CD4-positive, alpha-beta memory T cell (primary cell): ENCODE measurements around the gene ACACA. TPM values are rescaled to one million over a fixed set of nuclear protein-coding genes. Genes with fewer than 3 reads are reported as not detected.

Experiments
- CTCF ChIA-PET: fragments of 350-600 bp; sonication (Branson Sonifier 250); formaldehyde crosslinking; loops from one replicate; lab custom pipeline; 2021; ENCODE audit warnings: inconsistent platforms; ENCODE audit not compliant: partially characterized antibody; lab: Charles Lee
- POLR2A ChIA-PET: fragments of 350-600 bp; sonication (Branson Sonifier 250); formaldehyde crosslinking; loops from one replicate; lab custom pipeline; 2021; ENCODE audit not compliant: partially characterized antibody; lab: Charles Lee
- DNase-seq, 5 donors: peaks; one replicate each; pipeline versions ENCODE4 v3.0.0 to v3.0.0-alpha.2; 2020 to 2022; ENCODE audit warnings: mixed read lengths in 1 of 5
- H3K27ac ChIP-seq: one replicate; pipeline ENCODE4 v1.7.0; 2013; ENCODE audit warnings: low read depth, low read length
- H3K27me3 ChIP-seq: 2 replicates; pipeline ENCODE4 v1.7.0; 2013; ENCODE audit warnings: mild to moderate bottlenecking, low read length, moderate library complexity; ENCODE audit not compliant: insufficient read depth
- H3K36me3 ChIP-seq: 2 replicates; pipeline ENCODE4 v1.7.0; 2013; ENCODE audit warnings: mild to moderate bottlenecking, low read length, moderate library complexity; ENCODE audit not compliant: insufficient read depth
- H3K4me1 ChIP-seq: 2 replicates; pipeline ENCODE4 v1.7.0; 2013; ENCODE audit warnings: mild to moderate bottlenecking, low read length, moderate library complexity; ENCODE audit not compliant: insufficient read depth
- H3K4me3 ChIP-seq, 2 donors: one replicate each; pipeline ENCODE4 v1.7.0; 2013; ENCODE audit warnings: low read length in 2 of 2, mild to moderate bottlenecking in 1 of 2
- H3K9me3 ChIP-seq, 2 donors: one replicate each; pipeline ENCODE4 v1.7.0; 2013; ENCODE audit warnings: low read length in 2 of 2, control low read depth in 1 of 2; ENCODE audit not compliant: control insufficient read depth in 1 of 2
- H3K27ac Mint-ChIP-seq, 7 donors: one replicate each; pipeline ENCODE4 v1.8.0; 2020 to 2021; ENCODE audit warnings: mixed read lengths in 7 of 7, mild to moderate bottlenecking in 6 of 7, inconsistent platforms in 3 of 7, moderate library complexity in 3 of 7
- H3K27me3 Mint-ChIP-seq, 2 donors: one replicate each; pipeline ENCODE4 v1.8.0; 2020 to 2021; ENCODE audit warnings: mixed read lengths in 2 of 2
- H3K36me3 Mint-ChIP-seq, 2 donors: one replicate each; pipeline ENCODE4 v1.8.0; 2020 to 2021; ENCODE audit warnings: mixed read lengths in 2 of 2, inconsistent platforms in 1 of 2, mild to moderate bottlenecking in 1 of 2
- H3K4me1 Mint-ChIP-seq, 4 donors: one replicate each; pipeline ENCODE4 v1.8.0; 2020 to 2021; ENCODE audit warnings: mixed read lengths in 4 of 4, mild to moderate bottlenecking in 1 of 4
- H3K4me3 Mint-ChIP-seq, 8 donors: one replicate each; pipeline ENCODE4 v1.8.0; 2020 to 2021; ENCODE audit warnings: mixed read lengths in 8 of 8, mild to moderate bottlenecking in 7 of 8, moderate library complexity in 6 of 8, inconsistent platforms in 3 of 8
- H3K9me3 Mint-ChIP-seq, 8 donors: one replicate each; pipeline ENCODE4 v1.8.0; 2020 to 2021; ENCODE audit warnings: mixed read lengths in 8 of 8, mild to moderate bottlenecking in 5 of 8, inconsistent platforms in 3 of 8, moderate library complexity in 1 of 8
- intact Hi-C: fragments of 100-400 bp; cut with micrococcal nuclease; formaldehyde crosslinking; loops from one replicate; pipeline ENCODE4 v1.15.1; 2023
- polyA plus RNA-seq, 2 donors: library from polyadenylated mRNA; unstranded; fragments of 300-500 nt; fragmentation: Illumina TruSeq; gene quantifications; one replicate each; pipeline ENCODE4 v1.2.3, GENCODE V29; 2021
- total RNA-seq, 2 experiments: library from RNA; stranded (reverse); gene quantifications; one replicate each; pipeline ENCODE4 v1.2.3, GENCODE V29; 2021

Gene ACACA
- total and polyA plus RNA-seq, 4 experiments from 2014 or later: 4.8 to 15.2 (median 10.1) TPM

DNA sequence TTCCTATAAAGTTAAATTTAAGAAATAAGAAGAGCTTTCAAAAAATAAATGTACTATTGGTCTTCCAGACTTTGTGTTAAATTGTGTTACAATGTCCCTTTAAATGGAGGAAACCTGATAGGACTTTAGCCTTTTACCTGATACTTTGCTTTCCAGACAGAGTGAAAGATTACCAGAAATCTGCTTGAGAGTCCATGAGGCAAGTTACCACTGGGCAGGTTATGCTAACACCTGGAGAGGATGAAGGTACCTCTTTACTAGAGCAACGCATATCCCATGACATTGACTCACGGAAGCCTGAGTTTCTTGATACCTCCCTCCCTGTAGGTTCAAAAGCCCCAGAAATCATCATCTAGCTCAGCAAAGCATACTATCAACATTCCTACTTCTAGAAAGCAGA, 174.7 kb downstream of the ACACA start:
- H3K4me3 Mint-ChIP-seq: no peak overlapping the region
- Histone ChIP-seq H3K4me1 (no peaks in the 10 kb centered on the region), H3K9me3 (no peaks in the 10 kb centered on the region), H3K27me3 (no peaks in the 10 kb centered on the region), H3K27ac (no peak overlapping the region), H3K36me3 (no peaks in the 10 kb centered on the region), H3K4me3 (no peak overlapping the region)
- H3K9me3 Mint-ChIP-seq: no peaks in the 10 kb centered on the region
- H3K36me3 Mint-ChIP-seq: peaks cover 27 to 28% of the 10 kb centered on the region in 2 donors
- intact Hi-C loops: no loop called here
- ChIA-PET CTCF (interaction anchor here (1.2 to 1.8 kb wide), 3 partner anchors 8 to 246 kb away, joined by 4 read pairs; no protein-coding TSS in a partner anchor), POLR2A (no interaction called here)
- H3K4me1 Mint-ChIP-seq: no peaks in the 10 kb centered on the region
- no peak for DNase-seq
- H3K27ac Mint-ChIP-seq: peak overlapping the region in 1 of 7 donors; percentile 42
- no peaks in the 10 kb centered on the region for H3K27me3 Mint-ChIP-seq

DNA sequence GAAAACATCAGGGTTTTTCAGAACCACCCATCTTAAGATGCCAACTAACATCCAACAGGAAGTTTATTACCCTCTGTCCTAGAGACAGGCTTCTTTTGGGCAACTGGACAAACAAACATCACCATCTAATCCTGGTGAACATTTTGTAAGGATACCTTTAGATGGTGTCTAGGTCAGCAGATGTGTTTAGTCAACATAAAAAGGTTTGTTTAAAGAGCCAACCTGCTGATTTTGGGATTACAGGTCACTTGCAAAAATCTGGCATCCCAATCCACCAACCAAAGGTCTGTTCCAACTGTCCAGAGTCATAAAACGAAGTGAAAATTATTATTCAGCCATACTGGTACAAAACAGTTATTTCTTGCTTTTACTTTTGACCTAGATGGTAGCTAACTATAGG, 176.0 kb downstream of the ACACA start:
- H3K4me3 ChIP-seq: no peak overlapping the region
- H3K27me3 Mint-ChIP-seq: no peaks in the 10 kb centered on the region
- H3K36me3 Mint-ChIP-seq: peaks cover 27 to 32% of the 10 kb centered on the region in 2 donors

DNA sequence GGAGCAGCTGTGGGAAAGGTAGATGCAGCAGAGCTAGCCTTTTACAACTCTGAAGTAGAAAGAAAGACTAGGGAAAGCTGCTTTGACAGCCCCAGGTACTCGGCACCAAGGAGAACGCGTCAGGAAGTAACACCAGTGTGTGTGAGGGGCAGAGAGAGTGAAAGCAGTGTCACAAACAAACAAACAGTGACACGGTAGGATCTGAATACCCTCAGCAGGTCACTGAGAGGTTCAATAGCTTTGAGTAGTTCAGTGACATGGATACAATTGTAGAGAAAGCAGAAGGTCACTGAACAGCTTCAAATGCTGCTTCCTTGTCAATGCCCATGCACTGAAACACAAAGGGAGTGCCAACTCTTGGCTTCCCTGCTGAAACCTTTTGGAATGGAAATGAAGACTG, 181.2 kb downstream of the ACACA start:
- intact Hi-C loops: no loop called here
- H3K9me3 Mint-ChIP-seq: no peaks in the 10 kb centered on the region
- POLR2A ChIA-PET: no interaction called here
- H3K4me3 Mint-ChIP-seq: no peak overlapping the region
- no peaks in the 10 kb centered on the region for H3K4me1 ChIP-seq
- H3K4me3 ChIP-seq: no peak overlapping the region
- no peak overlapping the region for H3K27ac ChIP-seq
- no peaks in the 10 kb centered on the region for H3K4me1 Mint-ChIP-seq
- H3K27me3 Mint-ChIP-seq: no peaks in the 10 kb centered on the region
- H3K36me3 ChIP-seq: no peaks in the 10 kb centered on the region
- H3K9me3 ChIP-seq: no peaks in the 10 kb centered on the region
- H3K27me3 ChIP-seq: no peaks in the 10 kb centered on the region
- DNase-seq: no peak
- CTCF ChIA-PET: no interaction called here
- peaks cover 17 to 34% of the 10 kb centered on the region in 2 donors for H3K36me3 Mint-ChIP-seq
- H3K27ac Mint-ChIP-seq: no peak overlapping the region

More for the DNA sequence above, 176.0 kb downstream of the ACACA start:
- no peaks in the 10 kb centered on the region for H3K4me1 ChIP-seq
- ChIA-PET CTCF (interaction anchor here (1.8 kb wide), 1 partner anchor 245 kb away, joined by 4 read pairs; no protein-coding TSS in a partner anchor), POLR2A (no interaction called here)
- no peaks in the 10 kb centered on the region for H3K9me3 Mint-ChIP-seq
- H3K4me1 Mint-ChIP-seq: no peaks in the 10 kb centered on the region
- H3K27ac Mint-ChIP-seq: no peak overlapping the region
- no peak overlapping the region for H3K4me3 Mint-ChIP-seq
- DNase-seq: no peak
- no peaks in the 10 kb centered on the region for H3K9me3 ChIP-seq
- no peak overlapping the region for H3K27ac ChIP-seq
- H3K36me3 ChIP-seq: no peaks in the 10 kb centered on the region
- H3K27me3 ChIP-seq: no peaks in the 10 kb centered on the region
- intact Hi-C loops: no loop called here

DNA sequence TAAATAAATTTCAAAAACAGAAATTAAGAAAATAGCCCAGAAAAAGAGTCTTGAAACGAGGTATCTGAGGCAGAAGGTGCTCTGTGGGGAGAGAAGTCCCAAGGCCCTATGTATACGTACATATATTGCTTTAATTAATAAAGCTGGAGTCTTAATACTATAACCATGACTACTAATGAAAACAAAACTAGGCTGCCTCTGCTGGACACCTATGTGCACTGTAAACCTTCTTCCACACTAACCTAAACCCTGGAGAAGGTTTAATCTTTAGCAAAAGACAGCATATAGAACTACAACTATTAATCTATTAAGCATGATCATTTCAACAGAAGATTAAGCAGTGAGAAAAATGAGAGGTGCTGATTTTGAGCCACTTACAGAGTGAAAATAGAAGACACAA, 184.8 kb downstream of the ACACA start:
- Histone ChIP-seq H3K4me3 (no peak overlapping the region), H3K27ac (no peak overlapping the region), H3K9me3 (no peaks in the 10 kb centered on the region), H3K27me3 (no peaks in the 10 kb centered on the region), H3K4me1 (no peaks in the 10 kb centered on the region), H3K36me3 (peaks cover 5% of the 10 kb centered on the region)
- Mint-ChIP-seq H3K4me3 (no peak overlapping the region), H3K27ac (no peak overlapping the region), H3K27me3 (no peaks in the 10 kb centered on the region), H3K4me1 (no peaks in the 10 kb centered on the region), H3K9me3 (no peaks in the 10 kb centered on the region), H3K36me3 (peaks cover 19 to 36% of the 10 kb centered on the region in 2 donors)
- CTCF ChIA-PET: interaction anchor here (0.9 kb wide), 1 partner anchor 15 kb away, joined by 3 read pairs; no protein-coding TSS in a partner anchor
- intact Hi-C loops: no loop called here
- no peak for DNase-seq
- POLR2A ChIA-PET: no interaction called here

DNA sequence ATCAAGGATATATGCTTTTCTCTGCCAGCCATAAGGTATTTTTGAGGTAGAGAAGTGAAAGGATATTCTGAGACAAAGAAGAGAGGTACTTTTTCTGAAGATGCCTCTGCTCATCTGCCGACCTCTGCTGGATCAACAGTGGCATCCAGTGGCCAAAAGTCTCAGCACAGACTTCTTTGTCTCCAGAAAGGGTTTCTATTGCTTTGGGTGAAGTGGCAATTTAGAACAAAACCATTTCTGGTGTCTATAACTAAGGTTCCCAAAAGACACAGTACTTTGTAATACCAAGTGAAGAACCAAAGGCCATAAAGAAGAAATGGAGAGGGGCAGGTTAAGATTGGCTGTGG, 186.1 kb downstream of the ACACA start:
- Histone ChIP-seq H3K4me3 (no peak overlapping the region), H3K4me1 (no peaks in the 10 kb centered on the region), H3K9me3 (no peaks in the 10 kb centered on the region), H3K36me3 (peaks cover 5% of the 10 kb centered on the region), H3K27ac (no peak overlapping the region), H3K27me3 (no peaks in the 10 kb centered on the region)
- no peaks in the 10 kb centered on the region for H3K4me1 Mint-ChIP-seq
- peak overlapping the region in 2 of 7 donors; percentile 14 to 38 for H3K27ac Mint-ChIP-seq
- H3K9me3 Mint-ChIP-seq: no peaks in the 10 kb centered on the region
- POLR2A ChIA-PET: no interaction called here
- H3K4me3 Mint-ChIP-seq: no peak overlapping the region
- H3K27me3 Mint-ChIP-seq: no peaks in the 10 kb centered on the region
- H3K36me3 Mint-ChIP-seq: peaks cover 22 to 30% of the 10 kb centered on the region in 2 donors
- DNase-seq: peak in 4 of 5 donors; percentile 6 to 24 (median 18)
- intact Hi-C loops: loop anchor here (1.0 kb wide), 1 partner anchor 591 kb away; no protein-coding TSS in a partner anchor
- CTCF ChIA-PET: no interaction called here

DNA sequence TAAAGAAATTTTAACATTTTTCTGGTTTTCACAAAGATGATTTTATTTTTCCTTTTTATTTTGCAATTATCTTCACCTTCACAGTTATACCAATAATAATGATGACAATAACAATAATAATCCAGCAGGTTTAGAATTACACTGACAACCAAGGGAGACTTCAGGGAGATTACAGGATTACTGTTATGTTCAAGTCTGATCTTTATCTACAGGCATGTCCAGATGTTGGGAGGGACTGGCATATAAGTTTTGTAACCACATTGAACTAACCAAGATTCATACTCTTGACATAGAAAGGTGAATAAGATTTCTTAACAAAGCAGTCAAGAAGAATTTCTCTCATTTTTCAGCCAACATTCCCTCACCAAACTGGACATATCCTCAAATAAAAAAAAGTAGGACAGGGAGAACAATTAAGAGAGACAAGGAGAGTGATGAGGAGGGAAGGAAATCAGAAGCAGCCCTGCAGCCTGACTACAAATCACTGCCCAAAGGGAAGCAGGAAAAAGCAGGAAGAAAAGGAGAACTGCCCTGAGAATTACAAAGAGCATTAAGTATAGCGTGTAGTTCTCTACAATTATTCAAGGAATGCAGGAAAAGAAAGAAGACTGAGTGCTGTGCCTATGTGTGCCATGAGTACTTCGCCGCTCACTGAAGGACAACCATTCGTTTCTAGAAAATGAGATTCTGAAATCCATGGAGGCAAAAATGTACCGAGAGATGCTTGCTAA, 186.6 kb downstream of the ACACA start:
- H3K27me3 ChIP-seq: no peaks in the 10 kb centered on the region
- CTCF ChIA-PET: no interaction called here

DNA sequence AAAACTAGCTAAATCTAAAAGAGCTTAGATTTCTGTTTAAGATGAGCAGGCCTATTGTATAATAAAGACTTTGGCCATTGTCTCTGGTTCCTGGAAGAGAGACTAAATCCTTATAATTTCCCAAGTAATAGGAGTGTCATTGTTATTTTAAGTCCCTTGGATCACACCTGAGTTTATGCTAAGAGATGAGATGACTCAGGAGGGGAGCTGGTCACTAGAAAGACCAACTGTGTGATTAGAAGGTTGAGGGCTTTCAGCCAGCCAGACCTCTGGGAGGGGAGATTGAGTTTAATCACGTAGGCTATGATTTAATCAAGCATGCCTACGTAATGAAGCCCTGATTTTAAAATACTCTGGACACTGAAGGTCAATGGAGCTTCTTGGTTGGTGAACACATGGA, 187.8 kb downstream of the ACACA start:
- Histone ChIP-seq H3K27ac (no peak overlapping the region), H3K4me1 (no peaks in the 10 kb centered on the region), H3K4me3 (no peak overlapping the region), H3K27me3 (no peaks in the 10 kb centered on the region), H3K9me3 (no peaks in the 10 kb centered on the region), H3K36me3 (peaks cover 5% of the 10 kb centered on the region)
- DNase-seq: no peak
- Mint-ChIP-seq H3K27ac (no peak overlapping the region), H3K4me1 (no peaks in the 10 kb centered on the region), H3K9me3 (no peaks in the 10 kb centered on the region), H3K36me3 (peaks cover 25% of the 10 kb centered on the region in 2 donors), H3K27me3 (no peaks in the 10 kb centered on the region), H3K4me3 (no peak overlapping the region)
- CTCF ChIA-PET: no interaction called here
- POLR2A ChIA-PET: no interaction called here
- intact Hi-C loops: no loop called here

More for the DNA sequence above, 186.6 kb downstream of the ACACA start:
- peaks cover 5% of the 10 kb centered on the region for H3K36me3 ChIP-seq
- Mint-ChIP-seq H3K27ac (peak overlapping the region in 2 of 7 donors; percentile 53 to 60), H3K9me3 (no peaks in the 10 kb centered on the region), H3K27me3 (no peaks in the 10 kb centered on the region), H3K36me3 (peaks cover 17 to 25% of the 10 kb centered on the region in 2 donors), H3K4me3 (no peak overlapping the region), H3K4me1 (no peaks in the 10 kb centered on the region)
- H3K27ac ChIP-seq: no peak overlapping the region
- no peaks in the 10 kb centered on the region for H3K9me3 ChIP-seq
- POLR2A ChIA-PET: no interaction called here
- no peaks in the 10 kb centered on the region for H3K4me1 ChIP-seq
- no peak overlapping the region for H3K4me3 ChIP-seq
- intact Hi-C loops: loop anchor here (1.0 kb wide), 1 partner anchor 591 kb away; no protein-coding TSS in a partner anchor
- DNase-seq: no peak
